Activated CD4-positive, alpha-beta T cell treated with anti-CD3 and anti-CD28 coated beads, Interleukin-2, amount 10 ng/mL, durations not matched to agents 7 days and 5 days (primary cell): ENCODE results near the gene RNF214. TPM values are rescaled to one million over a fixed set of nuclear protein-coding genes. Genes with fewer than 3 reads are reported as not detected.

Experiments used
- CTCF ChIA-PET: fragments of 350-600 bp; sonication (Branson Sonifier 250); formaldehyde crosslinking; loops from one replicate; lab custom pipeline; 2021; ENCODE audit warnings: antibody characterized with exemption; lab: Charles Lee
- POLR2A ChIA-PET: fragments of 350-600 bp; sonication (Branson Sonifier 250); formaldehyde crosslinking; loops from one replicate; lab custom pipeline; 2021; ENCODE audit warnings: antibody characterized with exemption; lab: Charles Lee
- DNase-seq: peaks from one replicate; pipeline ENCODE4 v3.0.0-alpha.2; 2020
- H3K27ac Mint-ChIP-seq: one replicate; pipeline ENCODE4 v1.8.0; 2021; ENCODE audit warnings: mild to moderate bottlenecking, moderate library complexity, mixed read lengths
- H3K27me3 Mint-ChIP-seq: one replicate; pipeline ENCODE4 v1.8.0; 2021; ENCODE audit warnings: mixed read lengths
- H3K36me3 Mint-ChIP-seq: one replicate; pipeline ENCODE4 v1.8.0; 2021; ENCODE audit warnings: low read depth, mixed read lengths
- H3K4me1 Mint-ChIP-seq: one replicate; pipeline ENCODE4 v1.8.0; 2021; ENCODE audit warnings: mixed read lengths
- H3K4me3 Mint-ChIP-seq: one replicate; pipeline ENCODE4 v1.8.0; 2021; ENCODE audit warnings: mild to moderate bottlenecking, moderate library complexity, mixed read lengths
- H3K9me3 Mint-ChIP-seq: one replicate; pipeline ENCODE4 v1.8.0; 2021; ENCODE audit warnings: mixed read lengths
- total RNA-seq, 2 experiments: library from RNA; stranded (reverse); gene quantifications; one replicate each; pipeline ENCODE4 v1.2.3, GENCODE V29; 2021

The RNF214 gene
- total RNA-seq, 2 experiments from 2014 or later = 22.2 to 23.8 TPM

GRCh38 chr11:117191680-117192400, 40.6 kb upstream of the RNF214 start:
- DNase-seq = no peak
- ChIA-PET CTCF (interaction anchor here (1.0 to 1.5 kb wide), 3 partner anchors 11 to 40 kb away, joined by 3 to 4 read pairs (median 3); partner anchors contain the start of genes PCSK7 and RNF214), POLR2A (no interaction called here)
- Mint-ChIP-seq H3K9me3 (no peaks in the 10 kb centered on the region), H3K27me3 (no peaks in the 10 kb centered on the region), H3K36me3 (peaks cover 2% of the 10 kb centered on the region), H3K4me3 (no peak overlapping the region), H3K4me1 (peaks cover 7% of the 10 kb centered on the region), H3K27ac (no peak overlapping the region)

- no peak overlapping the region for H3K4me3 Mint-ChIP-seq
- no peaks in the 10 kb centered on the region for H3K9me3 Mint-ChIP-seq
- CTCF ChIA-PET = interaction anchor here (1.0 kb wide), 1 partner anchor 40 kb away, joined by 3 read pairs; the partner anchor contains the start of genes PCSK7 and RNF214
- no peak overlapping the region for H3K27ac Mint-ChIP-seq
- H3K36me3 Mint-ChIP-seq = no peaks in the 10 kb centered on the region
- peaks cover 7% of the 10 kb centered on the region for H3K4me1 Mint-ChIP-seq
- DNase-seq = no peak
- no peaks in the 10 kb centered on the region for H3K27me3 Mint-ChIP-seq
- POLR2A ChIA-PET = no interaction called here
Measured at GRCh38 chr11:117192401-117192875, 40.0 kb upstream of the RNF214 start.

- DNase-seq = no peak
- peaks cover 7% of the 10 kb centered on the region for H3K4me1 Mint-ChIP-seq
- H3K4me3 Mint-ChIP-seq = no peak overlapping the region
- H3K27ac Mint-ChIP-seq = no peak overlapping the region
- CTCF ChIA-PET = interaction anchor here (1.0 kb wide), 1 partner anchor 13 kb away, joined by 3 read pairs; no protein-coding TSS in a partner anchor
- no peaks in the 10 kb centered on the region for H3K27me3 Mint-ChIP-seq
- no peaks in the 10 kb centered on the region for H3K36me3 Mint-ChIP-seq
- POLR2A ChIA-PET = no interaction called here
- no peaks in the 10 kb centered on the region for H3K9me3 Mint-ChIP-seq
Measured at GRCh38 chr11:117193130-117194020, 39.1 kb upstream of the RNF214 start.

- ChIA-PET POLR2A (no interaction called here), CTCF (interaction anchor here (1.1 kb wide), 1 partner anchor 9 kb away, joined by 4 read pairs; no protein-coding TSS in a partner anchor)
- no peaks in the 10 kb centered on the region for H3K36me3 Mint-ChIP-seq
- H3K9me3 Mint-ChIP-seq = no peaks in the 10 kb centered on the region
- H3K4me1 Mint-ChIP-seq = peaks cover 7% of the 10 kb centered on the region
- H3K4me3 Mint-ChIP-seq = no peak overlapping the region
- no peaks in the 10 kb centered on the region for H3K27me3 Mint-ChIP-seq
- DNase-seq = no peak
- H3K27ac Mint-ChIP-seq = no peak overlapping the region
Measured at GRCh38 chr11:117194267-117194666, 38.2 kb upstream of the RNF214 start.

- H3K9me3 Mint-ChIP-seq = no peaks in the 10 kb centered on the region
- ChIA-PET POLR2A (no interaction called here), CTCF (interaction anchor here (1.0 to 1.5 kb wide), 4 partner anchors 10 to 15 kb away, joined by 3 to 5 read pairs (median 4); no protein-coding TSS in a partner anchor)
- H3K27ac Mint-ChIP-seq = peak overlapping the region; percentile 42
- H3K36me3 Mint-ChIP-seq = no peaks in the 10 kb centered on the region
- DNase-seq = no peak
- no peak overlapping the region for H3K4me3 Mint-ChIP-seq
- H3K27me3 Mint-ChIP-seq = no peaks in the 10 kb centered on the region
- H3K4me1 Mint-ChIP-seq = peaks cover 7% of the 10 kb centered on the region
Measured at GRCh38 chr11:117195258-117195657, 37.2 kb upstream of the RNF214 start.

- no peak overlapping the region for H3K27ac Mint-ChIP-seq
- no peak for DNase-seq
- ChIA-PET CTCF (interaction anchor here (1.0 to 1.5 kb wide), 3 partner anchors 10 to 16 kb away, joined by 3 to 5 read pairs (median 3); no protein-coding TSS in a partner anchor), POLR2A (no interaction called here)
- peaks cover 7% of the 10 kb centered on the region for H3K4me1 Mint-ChIP-seq
- no peaks in the 10 kb centered on the region for H3K27me3 Mint-ChIP-seq
- H3K36me3 Mint-ChIP-seq = no peaks in the 10 kb centered on the region
- H3K9me3 Mint-ChIP-seq = no peaks in the 10 kb centered on the region
- no peak overlapping the region for H3K4me3 Mint-ChIP-seq
Measured at GRCh38 chr11:117195761-117196160, 36.7 kb upstream of the RNF214 start.

- H3K36me3 Mint-ChIP-seq = no peaks in the 10 kb centered on the region
- peaks cover 7% of the 10 kb centered on the region for H3K4me1 Mint-ChIP-seq
- H3K4me3 Mint-ChIP-seq = no peak overlapping the region
- DNase-seq = no peak
- H3K9me3 Mint-ChIP-seq = no peaks in the 10 kb centered on the region
- H3K27ac Mint-ChIP-seq = no peak overlapping the region
- H3K27me3 Mint-ChIP-seq = no peaks in the 10 kb centered on the region
- POLR2A ChIA-PET = no interaction called here
- CTCF ChIA-PET = interaction anchor here (0.5 to 1.2 kb wide), 2 partner anchors 17 to 173 kb away, joined by 3 to 13 read pairs; partner anchors contain the start of gene SIDT2
Measured at GRCh38 chr11:117197006-117197405, 35.5 kb upstream of the RNF214 start.

GRCh38 chr11:117197516-117198456, 34.7 kb upstream of the RNF214 start:
- H3K9me3 Mint-ChIP-seq = no peaks in the 10 kb centered on the region
- no peak overlapping the region for H3K4me3 Mint-ChIP-seq
- H3K27ac Mint-ChIP-seq = no peak overlapping the region
- H3K27me3 Mint-ChIP-seq = no peaks in the 10 kb centered on the region
- ChIA-PET POLR2A (no interaction called here), CTCF (interaction anchor here (0.5 to 1.2 kb wide), 3 partner anchors 18 to 173 kb away, joined by 3 to 13 read pairs (median 3); partner anchors contain the start of gene SIDT2)
- no peak for DNase-seq
- H3K4me1 Mint-ChIP-seq = peaks cover 7% of the 10 kb centered on the region
- H3K36me3 Mint-ChIP-seq = no peaks in the 10 kb centered on the region

GRCh38 chr11:117198613-117199012, 33.9 kb upstream of the RNF214 start:
- ChIA-PET POLR2A (no interaction called here), CTCF (interaction anchor here (0.9 kb wide), 1 partner anchor 28 kb away, joined by 3 read pairs; no protein-coding TSS in a partner anchor)
- Mint-ChIP-seq H3K36me3 (peaks cover 4% of the 10 kb centered on the region), H3K27ac (no peak overlapping the region), H3K4me3 (no peak overlapping the region), H3K4me1 (peaks cover 4% of the 10 kb centered on the region), H3K27me3 (no peaks in the 10 kb centered on the region), H3K9me3 (no peaks in the 10 kb centered on the region)
- DNase-seq = no peak

- DNase-seq = no peak
- H3K9me3 Mint-ChIP-seq = no peaks in the 10 kb centered on the region
- peaks cover 4% of the 10 kb centered on the region for H3K4me1 Mint-ChIP-seq
- H3K27ac Mint-ChIP-seq = no peak within 1 kb of the TSS
- H3K36me3 Mint-ChIP-seq = peaks cover 8% of the 10 kb centered on the region
- no peak within 1 kb of the TSS for H3K4me3 Mint-ChIP-seq
- CTCF ChIA-PET = interaction anchor here (0.5 to 0.9 kb wide), 2 partner anchors 29 to 61 kb away, joined by 3 read pairs; no protein-coding TSS in a partner anchor
- POLR2A ChIA-PET = no interaction called here
- H3K27me3 Mint-ChIP-seq = no peaks in the 10 kb centered on the region
Measured at GRCh38 chr11:117199053-117199915, 33.2 kb upstream of the RNF214 start, which contains the start of gene TAGLN. Gene TAGLN, plus strand, starts transcription at chr11:117199370. Its CDS starts 3,644 bp downstream, at chr11:117203014.
